Measurements from ENCODE around the gene LCN12. TPM values are rescaled to one million over a fixed set of nuclear protein-coding genes. Genes with fewer than 3 reads are reported as not detected.

Gene LCN12
- polyA plus RNA-seq (2013, experiment 1 of 2), result 0.07 TPM
- polyA plus RNA-seq (2013, experiment 2 of 2), result 0.07 TPM

DNA sequence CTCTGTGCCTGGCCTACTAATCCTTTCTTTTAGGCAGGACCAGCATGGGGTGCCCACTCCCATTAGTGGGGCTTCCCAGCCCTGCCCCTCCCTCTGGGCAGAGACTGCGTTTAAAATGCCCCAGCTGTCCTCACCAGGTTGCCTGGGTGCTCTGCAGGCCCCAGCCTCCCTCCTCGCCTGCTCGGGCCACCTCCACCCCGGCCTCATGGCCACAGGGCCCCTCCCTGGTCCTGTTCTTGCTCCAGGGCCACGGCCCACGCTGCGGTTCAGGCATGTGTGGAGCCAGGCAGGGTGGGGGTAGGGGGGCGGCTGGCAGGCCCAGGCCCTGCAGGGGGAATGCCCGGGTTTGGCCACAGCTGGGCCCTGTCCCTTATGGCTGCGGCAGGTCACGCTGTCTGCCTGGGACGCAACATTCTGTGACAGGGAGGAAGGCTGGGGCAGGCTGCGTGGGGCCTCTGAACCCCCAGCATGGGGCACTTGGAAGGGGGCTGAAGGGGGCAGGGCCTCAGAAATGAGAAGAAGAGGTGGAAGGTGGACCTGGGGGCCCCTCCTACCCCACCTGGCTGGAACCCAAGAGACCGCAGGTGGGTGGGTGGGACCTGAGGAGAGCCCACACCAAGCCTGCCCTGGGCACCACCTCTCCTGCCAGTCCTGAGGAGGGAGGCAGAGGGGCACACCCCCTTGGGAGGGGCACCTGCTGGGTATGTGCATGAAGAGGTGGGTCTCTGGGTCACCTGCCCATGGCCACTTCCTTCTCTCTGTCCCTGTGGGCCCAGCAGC is at the start of gene LCN12:
Gene LCN12, plus strand, starts transcription at position 733 of the 780 bp plus-strand sequence. CDS start 55 bp downstream, outside the sequence.
- WGBS, result 96% methylated on average over 13 of the region's 14 CpGs
- Histone ChIP-seq H3K27ac (ENCODE audit: low read length, poor library complexity, severe bottlenecking) (no peak within 1 kb of the TSS), H3K4ac (ENCODE audit: low read depth in 1 of 2, low read length in 2 of 2) (no peak within 1 kb of the TSS), H3K9ac (ENCODE audit: low read length) (no peak within 1 kb of the TSS), H3K4me2 (ENCODE audit: low read length, poor library complexity, severe bottlenecking) (no peak within 1 kb of the TSS), H3K9me3 (ENCODE audit: control insufficient read depth, low read length) (peaks cover 3% of the 10 kb centered on the region), H3K36me3 (ENCODE audit: control insufficient read depth in 1 of 2, insufficient read depth in 2 of 2, low read depth in 1 of 2, low read length in 2 of 2) (no peaks in the 10 kb centered on the region), H2AFZ (ENCODE audit: low read depth, low read length) (no peak within 1 kb of the TSS), H3K27me3 (ENCODE audit: control insufficient read depth in 1 of 2, insufficient read depth in 1 of 2, low read length in 2 of 2) (peaks cover 0 to 16% of the 10 kb centered on the region in 2 experiments), H2BK5ac (ENCODE audit: low read depth, low read length, poor library complexity, severe bottlenecking) (no peak within 1 kb of the TSS), H2BK12ac (ENCODE audit: low read length in 2 of 2) (no peak within 1 kb of the TSS), H3K4me1 (ENCODE audit: control insufficient read depth, insufficient read depth, low read depth, low read length) (peaks cover 25% of the 10 kb centered on the region), H3K23ac (ENCODE audit: low read length in 2 of 2) (no peak within 1 kb of the TSS), H4K91ac (ENCODE audit: low read length) (no peak within 1 kb of the TSS), H2AK5ac (ENCODE audit: low read length, severe bottlenecking) (no peak within 1 kb of the TSS), H2BK120ac (ENCODE audit: low read depth, low read length) (no peak within 1 kb of the TSS), H2BK15ac (ENCODE audit: low read depth, poor library complexity, severe bottlenecking) (no peak within 1 kb of the TSS), H3K14ac (ENCODE audit: low read length in 2 of 2) (no peak within 1 kb of the TSS), H3K79me1 (replicated peaks; ENCODE audit: low read length, poor library complexity, severe bottlenecking) (no peaks in the 10 kb centered on the region), H4K8ac (ENCODE audit: low read length) (no peak within 1 kb of the TSS), H3K18ac (ENCODE audit: low read depth in 1 of 2, low read length in 2 of 2) (no peak within 1 kb of the TSS), H3K4me3 (ENCODE audit: insufficient read depth in 1 of 2, low read depth in 1 of 2, low read length in 2 of 2) (no peak within 1 kb of the TSS)
- DNase-seq, result no peak

DNA sequence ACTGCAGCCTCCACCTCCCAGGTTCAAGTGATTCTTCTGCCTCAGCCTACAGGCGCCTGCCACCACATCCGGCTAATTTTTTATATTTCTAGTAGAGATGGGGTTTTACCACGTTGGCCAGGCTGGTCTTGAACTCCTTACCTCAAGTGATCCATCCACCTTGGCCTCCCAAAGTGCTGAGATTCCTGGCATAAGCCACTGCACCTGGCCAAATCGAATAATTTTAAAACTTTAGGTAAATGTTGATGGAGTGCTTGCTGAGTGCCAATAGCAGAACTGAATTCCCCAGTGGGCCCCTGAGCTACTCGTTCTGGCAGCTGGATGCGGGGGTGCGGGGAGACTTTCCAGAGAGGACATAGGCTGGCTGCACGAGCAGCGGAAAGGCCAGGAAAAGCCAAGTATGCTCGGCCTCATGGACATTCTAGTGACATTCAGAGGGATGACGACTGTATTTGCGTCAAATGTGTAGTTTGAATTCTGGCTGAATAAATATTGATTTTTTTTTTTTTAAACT is 49.0 kb upstream of the LCN12 start:
- Histone ChIP-seq H3K79me1 (replicated peaks; ENCODE audit: low read length, poor library complexity, severe bottlenecking) (peaks cover 40% of the 10 kb centered on the region), H3K27me3 (ENCODE audit: control insufficient read depth in 1 of 2, insufficient read depth in 1 of 2, low read length in 2 of 2) (no peaks in the 10 kb centered on the region), H3K27ac (ENCODE audit: low read length, poor library complexity, severe bottlenecking) (no peak overlapping the region), H3K4me1 (ENCODE audit: control insufficient read depth, insufficient read depth, low read depth, low read length) (peaks cover 26% of the 10 kb centered on the region), H3K4me3 (ENCODE audit: insufficient read depth in 1 of 2, low read depth in 1 of 2, low read length in 2 of 2) (no peak overlapping the region), H3K9ac (ENCODE audit: low read length) (peak overlapping the region; percentile 3), H3K4me2 (ENCODE audit: low read length, poor library complexity, severe bottlenecking) (no peak overlapping the region), H4K91ac (ENCODE audit: low read length) (no peak overlapping the region), H2BK120ac (ENCODE audit: low read depth, low read length) (no peak overlapping the region), H3K14ac (ENCODE audit: low read length in 2 of 2) (no peak overlapping the region), H3K23ac (ENCODE audit: low read length in 2 of 2) (no peak overlapping the region), H2BK5ac (ENCODE audit: low read depth, low read length, poor library complexity, severe bottlenecking) (no peak overlapping the region), H2AFZ (ENCODE audit: low read depth, low read length) (no peak overlapping the region), H3K36me3 (ENCODE audit: control insufficient read depth in 1 of 2, insufficient read depth in 2 of 2, low read depth in 1 of 2, low read length in 2 of 2) (peaks cover 36 to 51% of the 10 kb centered on the region in 2 experiments), H2BK12ac (ENCODE audit: low read length in 2 of 2) (no peak overlapping the region), H4K8ac (ENCODE audit: low read length) (no peak overlapping the region), H3K9me3 (ENCODE audit: control insufficient read depth, low read length) (no peaks in the 10 kb centered on the region), H2AK5ac (ENCODE audit: low read length, severe bottlenecking) (no peak overlapping the region), H2BK15ac (ENCODE audit: low read depth, poor library complexity, severe bottlenecking) (no peak overlapping the region), H3K4ac (ENCODE audit: low read depth in 1 of 2, low read length in 2 of 2) (no peak overlapping the region), H3K18ac (ENCODE audit: low read depth in 1 of 2, low read length in 2 of 2) (no peak overlapping the region)
- DNase-seq, result no peak
- 96% methylated on average over 12 of the region's 12 CpGs for WGBS

DNA sequence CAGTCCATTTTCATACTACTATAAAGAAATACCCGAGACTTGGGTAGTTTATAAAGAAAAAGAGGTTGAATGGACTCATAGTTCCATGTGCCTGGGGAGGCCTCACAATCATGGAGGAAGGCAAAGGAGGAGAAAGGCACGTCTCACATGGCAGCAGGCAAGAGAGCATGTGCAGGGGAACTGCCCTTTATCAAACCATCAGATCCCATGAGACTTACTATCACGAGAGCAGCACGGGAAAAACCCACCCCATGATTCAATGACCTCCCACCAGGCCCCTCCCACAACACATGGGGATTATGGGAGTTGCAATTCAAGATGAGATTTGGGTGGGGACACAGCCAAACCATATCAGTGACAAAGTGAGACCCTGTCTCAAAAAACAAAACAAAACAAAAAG is 45.8 kb upstream of the LCN12 start:
- no peak for DNase-seq
- H3K9me3 ChIP-seq (ENCODE audit: control insufficient read depth, low read length), result no peaks in the 10 kb centered on the region
- H3K79me1 ChIP-seq (replicated peaks; ENCODE audit: low read length, poor library complexity, severe bottlenecking), result peaks cover 44% of the 10 kb centered on the region

DNA sequence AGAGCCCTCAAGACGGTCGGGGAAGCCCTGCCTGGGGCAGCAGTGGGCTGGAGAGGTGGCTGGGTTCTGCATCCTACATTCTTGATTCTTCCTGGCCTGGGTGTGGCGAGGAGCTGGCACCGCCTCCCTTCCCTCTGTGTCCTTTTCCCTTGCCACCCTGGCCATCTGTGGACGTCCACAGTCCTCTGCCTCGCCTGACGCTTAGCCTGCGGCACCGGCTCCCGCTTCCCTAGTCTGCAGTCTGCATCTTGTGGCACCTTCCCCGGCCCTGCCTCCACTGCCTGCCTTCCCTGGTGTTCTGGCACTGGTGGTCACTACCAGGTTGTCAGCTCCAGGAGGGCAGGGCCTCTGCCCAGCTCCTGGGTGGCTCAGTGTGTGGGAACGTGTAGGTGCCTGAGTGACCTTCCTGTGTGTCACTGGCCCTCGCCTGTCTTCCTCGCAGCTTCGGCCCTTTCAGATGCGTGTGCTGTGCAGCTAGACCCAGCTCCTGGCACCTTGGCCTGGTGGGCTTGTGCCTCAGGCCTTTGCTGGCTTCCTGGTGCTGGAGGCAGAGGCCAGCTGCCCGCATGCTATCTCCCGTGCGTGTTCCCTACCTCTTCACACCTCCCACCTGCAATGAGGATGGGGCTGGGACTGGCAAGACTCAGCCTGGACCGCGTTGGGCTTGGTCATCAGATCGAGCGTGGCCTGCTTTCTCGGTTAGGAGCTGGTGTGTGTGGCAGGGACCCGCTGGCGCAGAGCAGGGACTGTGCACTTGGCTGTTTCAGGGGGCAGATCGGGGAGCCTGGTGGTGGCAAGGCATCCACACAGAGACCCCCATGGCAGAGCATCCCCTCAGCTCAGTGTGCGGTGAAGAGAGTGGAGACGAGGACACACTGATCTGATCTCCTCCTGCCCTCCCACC is 44.8 kb upstream of the LCN12 start:
- no peak for DNase-seq
- no peaks in the 10 kb centered on the region for H3K27me3 ChIP-seq (ENCODE audit: control insufficient read depth in 1 of 2, insufficient read depth in 1 of 2, low read length in 2 of 2)
- H2BK120ac ChIP-seq (ENCODE audit: low read depth, low read length), result no peak overlapping the region
- H3K18ac ChIP-seq (ENCODE audit: low read depth in 1 of 2, low read length in 2 of 2), result no peak overlapping the region
- no peak overlapping the region for H3K4ac ChIP-seq (ENCODE audit: low read depth in 1 of 2, low read length in 2 of 2)
- H2BK12ac ChIP-seq (ENCODE audit: low read length in 2 of 2), result no peak overlapping the region
- H3K27ac ChIP-seq (ENCODE audit: low read length, poor library complexity, severe bottlenecking), result no peak overlapping the region
- H2BK5ac ChIP-seq (ENCODE audit: low read depth, low read length, poor library complexity, severe bottlenecking), result no peak overlapping the region
- H3K4me1 ChIP-seq (ENCODE audit: control insufficient read depth, insufficient read depth, low read depth, low read length), result peaks cover 9% of the 10 kb centered on the region
- H4K8ac ChIP-seq (ENCODE audit: low read length), result no peak overlapping the region
- H3K4me3 ChIP-seq (ENCODE audit: insufficient read depth in 1 of 2, low read depth in 1 of 2, low read length in 2 of 2), result no peak overlapping the region
- H3K79me1 ChIP-seq (replicated peaks; ENCODE audit: low read length, poor library complexity, severe bottlenecking), result peaks cover 45% of the 10 kb centered on the region
- H2AK5ac ChIP-seq (ENCODE audit: low read length, severe bottlenecking), result no peak overlapping the region
- no peak overlapping the region for H3K23ac ChIP-seq (ENCODE audit: low read length in 2 of 2)
- H3K9me3 ChIP-seq (ENCODE audit: control insufficient read depth, low read length), result no peaks in the 10 kb centered on the region
- WGBS, result 96% methylated on average over 29 of the region's 29 CpGs
- H2BK15ac ChIP-seq (ENCODE audit: low read depth, poor library complexity, severe bottlenecking), result no peak overlapping the region
- H3K9ac ChIP-seq (ENCODE audit: low read length), result no peak overlapping the region
- no peak overlapping the region for H4K91ac ChIP-seq (ENCODE audit: low read length)
- H3K36me3 ChIP-seq (ENCODE audit: control insufficient read depth in 1 of 2, insufficient read depth in 2 of 2, low read depth in 1 of 2, low read length in 2 of 2), result peaks cover 29 to 49% of the 10 kb centered on the region in 2 experiments
- no peak overlapping the region for H2AFZ ChIP-seq (ENCODE audit: low read depth, low read length)
- no peak overlapping the region for H3K4me2 ChIP-seq (ENCODE audit: low read length, poor library complexity, severe bottlenecking)
- H3K14ac ChIP-seq (ENCODE audit: low read length in 2 of 2), result no peak overlapping the region

More for the DNA sequence above, 45.8 kb upstream of the LCN12 start:
- Histone ChIP-seq H3K23ac (ENCODE audit: low read length in 2 of 2) (no peak overlapping the region), H4K8ac (ENCODE audit: low read length) (no peak overlapping the region), H4K91ac (ENCODE audit: low read length) (no peak overlapping the region), H3K4me3 (ENCODE audit: insufficient read depth in 1 of 2, low read depth in 1 of 2, low read length in 2 of 2) (no peak overlapping the region), H2BK15ac (ENCODE audit: low read depth, poor library complexity, severe bottlenecking) (no peak overlapping the region), H3K4me1 (ENCODE audit: control insufficient read depth, insufficient read depth, low read depth, low read length) (peaks cover 19% of the 10 kb centered on the region), H3K14ac (ENCODE audit: low read length in 2 of 2) (no peak overlapping the region), H2AFZ (ENCODE audit: low read depth, low read length) (no peak overlapping the region), H3K36me3 (ENCODE audit: control insufficient read depth in 1 of 2, insufficient read depth in 2 of 2, low read depth in 1 of 2, low read length in 2 of 2) (peaks cover 30 to 51% of the 10 kb centered on the region in 2 experiments), H3K27ac (ENCODE audit: low read length, poor library complexity, severe bottlenecking) (no peak overlapping the region), H3K9ac (ENCODE audit: low read length) (no peak overlapping the region), H2AK5ac (ENCODE audit: low read length, severe bottlenecking) (no peak overlapping the region), H2BK120ac (ENCODE audit: low read depth, low read length) (no peak overlapping the region), H2BK5ac (ENCODE audit: low read depth, low read length, poor library complexity, severe bottlenecking) (no peak overlapping the region), H3K4ac (ENCODE audit: low read depth in 1 of 2, low read length in 2 of 2) (no peak overlapping the region), H3K18ac (ENCODE audit: low read depth in 1 of 2, low read length in 2 of 2) (no peak overlapping the region), H3K4me2 (ENCODE audit: low read length, poor library complexity, severe bottlenecking) (no peak overlapping the region), H3K27me3 (ENCODE audit: control insufficient read depth in 1 of 2, insufficient read depth in 1 of 2, low read length in 2 of 2) (no peaks in the 10 kb centered on the region), H2BK12ac (ENCODE audit: low read length in 2 of 2) (no peak overlapping the region)
- WGBS, result 80% methylated on average over 1 of the region's 4 CpGs
